AG04449 (cell line): ENCODE results near the gene HS6ST2.
"Not testable (repeated sequence)": the region's sequence is repeated elsewhere in the genome, so short reads cannot be mapped to it uniquely, and the experiment has no call there.

Experiments used
- CTCF ChIA-PET: fragments of 350-600 bp; formaldehyde crosslinking; extraction: SDS; loops from one replicate; lab custom pipeline; 2021; ENCODE audit warnings: antibody characterized with exemption; lab: Yijun Ruan, JAX
- POLR2A ChIA-PET: fragments of 400-600, 350-600 bp; formaldehyde crosslinking; extraction: SDS; loops from one replicate; lab custom pipeline; 2020; ENCODE audit warnings: antibody characterized with exemption, inconsistent platforms; lab: Yijun Ruan, JAX
- DNase-seq: peaks from one replicate; pipeline ENCODE4 v3.0.0-alpha.2; 2010; ENCODE audit warnings: low read depth, low spot score
- H3K4me3 ChIP-seq: 2 replicates; pipeline ENCODE4 v1.5.1; 2011; ENCODE audit warnings: low read depth, mild to moderate bottlenecking, control low read depth, low read length
- TF ChIP-seq, protein P1 (sequence below): IDR thresholded peaks from one replicate; pipeline ENCODE4 v1.5.1; 2011; ENCODE audit warnings: mild to moderate bottlenecking, moderate library complexity, low read length, control low read depth, inconsistent platforms; ENCODE audit not compliant: insufficient read depth; ENCODE audit errors: missing control alignments

The HS6ST2 gene

DNA sequence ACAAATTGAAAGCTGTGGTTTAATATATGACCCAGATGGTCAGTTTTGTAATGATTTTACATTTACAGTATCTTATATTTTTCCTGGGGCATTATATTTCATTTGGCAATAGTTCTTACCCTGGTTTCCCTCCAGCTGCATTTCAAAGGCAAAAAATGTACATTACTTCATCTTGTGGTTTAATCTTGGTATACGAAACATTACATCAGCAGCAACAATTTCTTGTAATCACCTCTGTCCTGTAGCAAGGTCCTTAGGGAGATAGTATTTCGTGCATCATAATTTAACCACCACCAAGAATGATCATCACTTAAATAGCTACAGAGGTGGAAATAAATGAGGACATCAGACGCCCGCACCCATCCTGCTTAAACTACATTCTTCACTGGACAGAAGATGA is 48.8 kb downstream of the HS6ST2 start:
- ChIA-PET POLR2A (no interaction called here), CTCF (no interaction called here)
- TF ChIP-seq, protein P1, sequence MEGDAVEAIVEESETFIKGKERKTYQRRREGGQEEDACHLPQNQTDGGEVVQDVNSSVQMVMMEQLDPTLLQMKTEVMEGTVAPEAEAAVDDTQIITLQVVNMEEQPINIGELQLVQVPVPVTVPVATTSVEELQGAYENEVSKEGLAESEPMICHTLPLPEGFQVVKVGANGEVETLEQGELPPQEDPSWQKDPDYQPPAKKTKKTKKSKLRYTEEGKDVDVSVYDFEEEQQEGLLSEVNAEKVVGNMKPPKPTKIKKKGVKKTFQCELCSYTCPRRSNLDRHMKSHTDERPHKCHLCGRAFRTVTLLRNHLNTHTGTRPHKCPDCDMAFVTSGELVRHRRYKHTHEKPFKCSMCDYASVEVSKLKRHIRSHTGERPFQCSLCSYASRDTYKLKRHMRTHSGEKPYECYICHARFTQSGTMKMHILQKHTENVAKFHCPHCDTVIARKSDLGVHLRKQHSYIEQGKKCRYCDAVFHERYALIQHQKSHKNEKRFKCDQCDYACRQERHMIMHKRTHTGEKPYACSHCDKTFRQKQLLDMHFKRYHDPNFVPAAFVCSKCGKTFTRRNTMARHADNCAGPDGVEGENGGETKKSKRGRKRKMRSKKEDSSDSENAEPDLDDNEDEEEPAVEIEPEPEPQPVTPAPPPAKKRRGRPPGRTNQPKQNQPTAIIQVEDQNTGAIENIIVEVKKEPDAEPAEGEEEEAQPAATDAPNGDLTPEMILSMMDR, result no peak
- no peak overlapping the region for H3K4me3 ChIP-seq
- peak; percentile 10 for DNase-seq

DNA sequence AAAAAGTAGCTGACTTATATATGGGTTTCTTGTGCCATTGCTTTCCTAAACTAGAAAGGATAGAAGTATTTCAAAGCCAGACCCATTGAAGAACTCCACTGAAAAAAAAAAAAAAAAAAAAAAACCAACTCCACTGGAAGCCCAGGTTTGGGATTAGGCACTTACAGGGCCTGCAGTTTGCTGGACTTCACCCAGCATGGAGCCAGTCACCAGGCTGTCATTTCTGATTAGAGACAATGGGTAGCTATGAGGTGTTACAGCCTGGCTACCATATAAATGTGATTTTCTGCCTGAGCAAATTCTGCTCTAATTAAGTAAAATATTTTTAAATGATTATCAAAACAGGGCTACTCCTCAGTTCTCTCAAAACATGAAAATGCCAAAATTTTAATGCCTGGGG is 49.5 kb downstream of the HS6ST2 start:
- POLR2A ChIA-PET, result no interaction called here
- TF ChIP-seq, protein P1, result no peak
- no peak for DNase-seq
- no peak overlapping the region for H3K4me3 ChIP-seq
- CTCF ChIA-PET, result no interaction called here

DNA sequence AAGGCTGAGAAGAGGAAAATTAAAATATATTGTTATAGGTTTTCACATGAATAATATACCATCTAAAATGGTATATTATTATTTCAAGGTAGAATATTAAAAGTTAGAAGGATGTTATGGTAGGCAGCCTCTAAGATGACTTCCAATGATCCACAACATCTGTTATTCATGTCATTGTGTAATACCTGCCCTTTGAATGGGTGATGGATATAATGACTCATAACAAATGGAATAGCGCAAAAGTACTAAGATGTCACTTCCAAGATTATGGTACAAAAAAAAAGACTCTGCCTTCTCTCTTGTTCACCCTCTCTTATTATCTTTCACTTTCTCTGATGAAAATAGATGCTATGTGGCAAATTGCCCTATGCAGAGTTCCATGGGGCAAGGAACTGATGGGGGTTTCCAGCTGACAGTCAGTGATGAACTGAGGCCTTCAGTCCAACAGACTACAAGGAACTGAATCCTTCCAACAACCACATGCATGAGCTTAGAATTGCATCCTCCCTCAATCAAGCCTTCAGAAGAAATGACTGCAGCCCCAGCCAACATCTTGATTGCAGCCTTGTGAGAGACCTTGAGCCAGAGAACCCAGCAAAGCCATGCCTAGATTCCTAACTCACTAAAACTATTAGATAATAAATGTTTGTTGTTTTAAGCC is 57.7 kb downstream of the HS6ST2 start:
- POLR2A ChIA-PET, result no interaction called here
- H3K4me3 ChIP-seq, result no peak overlapping the region
- no peak for DNase-seq
- TF ChIP-seq, protein P1, result no peak
- CTCF ChIA-PET, result no interaction called here

DNA sequence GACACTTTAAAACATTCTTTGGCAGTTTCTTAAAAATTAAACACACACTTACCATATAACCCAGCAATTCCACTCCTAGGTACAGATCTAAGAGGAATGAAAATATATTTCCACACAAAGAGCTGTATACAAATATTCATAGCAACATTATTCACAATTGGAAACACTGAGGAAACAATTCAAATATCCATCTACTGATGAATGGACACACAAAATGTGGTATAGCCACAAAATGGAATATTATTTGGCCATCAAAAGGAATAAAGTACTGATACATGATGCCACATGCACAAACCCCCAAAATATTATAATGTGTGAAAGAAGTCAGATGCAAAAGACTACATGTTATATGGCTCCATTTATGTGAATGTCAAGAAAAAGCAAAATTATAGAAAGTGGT is 70.9 kb downstream of the HS6ST2 start:
- ChIA-PET CTCF (no interaction called here), POLR2A (no interaction called here)
- TF ChIP-seq, protein P1, result no peak
- H3K4me3 ChIP-seq, result no peak overlapping the region
- no peak for DNase-seq

DNA sequence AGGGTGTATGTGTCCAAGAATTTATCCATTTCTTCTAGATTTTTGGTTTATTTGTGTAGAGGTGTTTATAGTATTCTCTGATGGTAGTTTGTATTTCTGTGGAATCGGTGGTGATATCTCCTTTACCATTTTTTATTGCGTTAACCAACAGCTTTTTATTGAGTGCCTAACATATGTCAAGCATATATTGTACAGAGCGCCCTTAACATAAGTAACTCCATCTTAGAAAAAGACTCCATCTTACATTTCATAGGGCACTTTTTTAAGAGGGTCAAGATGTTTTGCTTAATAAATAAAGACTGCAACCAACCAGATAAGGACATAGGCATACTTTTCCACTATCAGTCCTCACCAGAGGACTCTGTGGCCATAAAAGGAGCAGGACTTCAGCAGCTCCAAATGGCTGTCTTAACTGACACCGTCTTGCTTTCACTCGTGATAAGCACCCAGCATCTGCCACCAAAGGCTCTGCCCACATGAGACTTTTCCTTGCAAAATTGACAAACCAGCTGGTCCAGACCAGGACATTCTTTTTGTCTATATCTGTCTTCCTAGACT is 75.0 kb downstream of the HS6ST2 start:
- TF ChIP-seq, protein P1, result no peak
- ChIA-PET CTCF (no interaction called here), POLR2A (no interaction called here)
- no peak overlapping the region for H3K4me3 ChIP-seq
- DNase-seq, result no peak

DNA sequence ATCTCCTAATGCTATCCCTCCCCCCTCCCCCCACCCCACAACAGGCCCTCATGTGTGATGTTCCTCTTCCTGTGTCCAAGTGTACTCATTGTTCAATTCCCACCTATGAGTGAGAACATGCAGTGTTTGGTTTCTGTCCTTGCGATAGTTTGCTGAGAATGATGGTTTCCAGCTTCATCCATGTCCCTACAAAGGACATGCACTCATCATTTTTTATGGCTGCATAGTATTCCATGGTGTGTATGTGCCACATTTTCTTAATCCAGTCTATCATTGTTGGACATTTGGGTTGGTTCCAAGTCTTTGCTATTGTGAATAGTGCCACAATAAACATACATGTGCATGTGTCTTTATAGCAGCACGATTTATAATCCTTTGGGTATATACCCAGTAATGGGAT is 77.7 kb downstream of the HS6ST2 start:
- DNase-seq, CTCF ChIA-PET, H3K4me3 ChIP-seq, POLR2A ChIA-PET: not testable (repeated sequence)
